Neural cell (in vitro differentiated cells): ENCODE data around the gene VSTM5. TPM values are rescaled to one million over a fixed set of nuclear protein-coding genes. Genes with fewer than 3 reads are reported as not detected.

Source experiments
- H2AFZ ChIP-seq: fragments of 200-600, 300-800 bp; sonication (generic), shearing (Covaris generic); 2 replicates; pipeline ENCODE4 v1.6.0; 2014; ENCODE audit warnings: low read depth, mild to moderate bottlenecking, antibody characterized with exemption, low read length, moderate library complexity
- H3F3A ChIP-seq: fragments of 200-600 bp; shearing (Covaris generic); 2 replicates; pipeline ENCODE4 v1.6.1; 2016; ENCODE audit warnings: mild to moderate bottlenecking, moderate library complexity, mixed read lengths, antibody characterized with exemption, low read length; ENCODE audit not compliant: insufficient read depth, poor library complexity, severe bottlenecking
- H3K27ac ChIP-seq: fragments of 200-600, 300-800 bp; sonication (generic), shearing (Covaris generic); 2 replicates; pipeline ENCODE4 v1.5.1; 2014; ENCODE audit warnings: mild to moderate bottlenecking, low read length, moderate library complexity
- H3K27me3 ChIP-seq: fragments of 300-800, 200-600 bp; sonication (generic), shearing (Covaris generic); 2 replicates; pipeline ENCODE4 v1.6.0; 2014; ENCODE audit warnings: mild to moderate bottlenecking, low read depth, low read length, moderate library complexity; ENCODE audit not compliant: insufficient read depth
- H3K36me3 ChIP-seq: fragments of 300-800, 200-600 bp; sonication (generic), shearing (Covaris generic); 2 replicates; pipeline ENCODE4 v1.5.1; 2014; ENCODE audit warnings: mild to moderate bottlenecking, antibody characterized with exemption, low read length, moderate library complexity; ENCODE audit not compliant: insufficient read depth
- H3K4me2 ChIP-seq: fragments of 300-800, 200-600 bp; sonication (generic), shearing (Covaris generic); 2 replicates; pipeline ENCODE4 v1.6.0; 2014; ENCODE audit warnings: mild to moderate bottlenecking, low read length
- H3K4me3 ChIP-seq: fragments of 300-800, 200-600 bp; sonication (generic), shearing (Covaris generic); 2 replicates; pipeline ENCODE4 v1.5.1; 2014; ENCODE audit warnings: mild to moderate bottlenecking, low read length, moderate library complexity
- H3K79me2 ChIP-seq: fragments of 200-600 bp; shearing (Covaris generic); replicated peaks from 2 replicates; pipeline ENCODE4 v1.6.0; 2014; ENCODE audit warnings: mild to moderate bottlenecking, low read length, moderate library complexity; ENCODE audit not compliant: insufficient read depth
- H3K9ac ChIP-seq: fragments of 300-800, 200-600 bp; sonication (generic), shearing (Covaris generic); 2 replicates; pipeline ENCODE4 v1.6.1; 2016; ENCODE audit warnings: mild to moderate bottlenecking, low read length, mixed read lengths
- H3K9me2 ChIP-seq: fragments of 200-600 bp; shearing (Covaris generic); 2 replicates; pipeline ENCODE4 v1.6.1; 2016; ENCODE audit warnings: mild to moderate bottlenecking, low read length, mixed read lengths; ENCODE audit not compliant: insufficient read depth
- H3K9me3 ChIP-seq: fragments of 200-600, 300-800 bp; sonication (generic), shearing (Covaris generic); 2 replicates; pipeline ENCODE4 v1.6.1; 2016; ENCODE audit warnings: mild to moderate bottlenecking, mixed run types, low read length, moderate library complexity, mixed read lengths
- H4K20me1 ChIP-seq: fragments of 200-600 bp; shearing (Covaris generic); 2 replicates; pipeline ENCODE4 v1.6.1; 2016; ENCODE audit warnings: mild to moderate bottlenecking, mixed run types; ENCODE audit not compliant: insufficient read depth
- CTCF ChIP-seq: fragments of 450-650 bp; IDR thresholded peaks from 2 replicates; pipeline ENCODE4 v1.5.1; 2014; ENCODE audit warnings: antibody characterized with exemption, mild to moderate bottlenecking, moderate library complexity; ENCODE audit not compliant: poor library complexity, severe bottlenecking
- EP300 ChIP-seq: fragments of 450-650 bp; conservative IDR thresholded peaks from 2 replicates; pipeline ENCODE4 v1.6.1; 2014; ENCODE audit warnings: antibody characterized with exemption, mild to moderate bottlenecking, moderate library complexity; ENCODE audit not compliant: poor library complexity, severe bottlenecking
- EZH2 ChIP-seq: fragments of 200-600, 300-800 bp; shearing (Covaris generic), sonication (generic); IDR thresholded peaks from 2 replicates; pipeline ENCODE4 v1.6.1; 2014; ENCODE audit warnings: antibody characterized with exemption, low read length, borderline replicate concordance, mild to moderate bottlenecking; ENCODE audit not compliant: insufficient read depth, poor library complexity, severe bottlenecking
- MXI1 ChIP-seq: fragments of 450-650 bp; conservative IDR thresholded peaks from 2 replicates; pipeline ENCODE4 v1.6.1; 2014; ENCODE audit warnings: antibody characterized with exemption, mild to moderate bottlenecking; ENCODE audit not compliant: poor library complexity, severe bottlenecking
- POLR2AphosphoS5 ChIP-seq: IDR thresholded peaks from 2 replicates; pipeline ENCODE4 v1.6.1; 2012
- RAD21 ChIP-seq: fragments of 450-650 bp; conservative IDR thresholded peaks from 2 replicates; pipeline ENCODE4 v1.6.1; 2014; ENCODE audit warnings: antibody characterized with exemption, mild to moderate bottlenecking, moderate library complexity
- REST ChIP-seq: IDR thresholded peaks from 2 replicates; pipeline ENCODE4 v1.6.1; 2012; ENCODE audit warnings: borderline replicate concordance
- SMC3 ChIP-seq: fragments of 450-650 bp; conservative IDR thresholded peaks from 2 replicates; pipeline ENCODE4 v1.6.1; 2014; ENCODE audit warnings: antibody characterized with exemption, mild to moderate bottlenecking, moderate library complexity; ENCODE audit not compliant: poor library complexity
- TAF1 ChIP-seq: IDR thresholded peaks from 2 replicates; pipeline ENCODE4 v1.6.1; 2012; ENCODE audit warnings: low read depth
- polyA plus RNA-seq: library from polyadenylated mRNA; depleted of rRNA; stranded (reverse); fragments of >200 nt; gene quantifications from 2 replicates; pipeline ENCODE4 v1.2.3, GENCODE V29; 2014

The VSTM5 gene
- polyA plus RNA-seq, 1 donor from 2014 or later: not detected

- H4K20me1 ChIP-seq: no peaks in the 10 kb centered on the region
- H3K79me2 ChIP-seq: no peaks in the 10 kb centered on the region
- H3K27ac ChIP-seq: no peak overlapping the region
- no peaks in the 10 kb centered on the region for H3K27me3 ChIP-seq
- H3F3A ChIP-seq: no peaks in the 10 kb centered on the region
- H3K9me2 ChIP-seq: no peaks in the 10 kb centered on the region
- no peak overlapping the region for H3K4me2 ChIP-seq
- no peaks in the 10 kb centered on the region for H3K36me3 ChIP-seq
- TF ChIP-seq TAF1 (no peak), POLR2AphosphoS5 (no peak), EZH2 (no peak), EP300 (no peak), CTCF (no peak), RAD21 (no peak), REST (no peak), SMC3 (no peak), MXI1 (no peak)
- H2AFZ ChIP-seq: no peak overlapping the region
- H3K9me3 ChIP-seq: no peaks in the 10 kb centered on the region
- no peak overlapping the region for H3K4me3 ChIP-seq
- H3K9ac ChIP-seq: no peak overlapping the region
These were observed 18.9 kb downstream of the VSTM5 start for GRCh38 chr11:93831343-93832127.

DNA sequence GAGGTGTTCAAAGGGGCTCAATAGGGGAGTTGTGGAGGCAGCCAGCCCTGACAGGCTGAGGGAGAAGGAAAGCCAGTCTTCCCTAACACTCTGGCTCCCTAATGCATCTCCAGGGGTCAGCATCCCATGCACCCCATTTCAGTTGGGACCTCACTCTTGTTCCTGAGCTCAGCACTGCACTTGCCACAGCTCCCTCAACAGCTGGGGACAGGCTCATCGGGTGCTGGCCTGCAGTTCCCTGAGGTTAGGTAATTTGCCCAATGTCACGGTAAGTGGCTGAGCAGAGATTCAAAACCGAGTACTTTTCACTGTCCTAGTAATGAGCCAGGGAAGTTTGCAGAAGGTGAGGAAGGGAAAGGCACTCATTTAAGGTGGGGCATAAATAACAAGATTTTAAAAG, 20.8 kb downstream of the VSTM5 start:
- Histone ChIP-seq H4K20me1 (no peaks in the 10 kb centered on the region), H3K27ac (no peak overlapping the region), H2AFZ (no peak overlapping the region), H3K9me2 (no peaks in the 10 kb centered on the region), H3F3A (no peaks in the 10 kb centered on the region), H3K4me3 (no peak overlapping the region), H3K9me3 (no peaks in the 10 kb centered on the region), H3K9ac (no peak overlapping the region), H3K27me3 (no peaks in the 10 kb centered on the region), H3K4me2 (no peak overlapping the region), H3K36me3 (no peaks in the 10 kb centered on the region), H3K79me2 (no peaks in the 10 kb centered on the region)
- TF ChIP-seq EZH2 (no peak), REST (no peak), SMC3 (no peak), EP300 (no peak), CTCF (no peak)
